H1 (cell line): ENCODE measurements around the gene COL25A1. TPM values are rescaled to one million over a fixed set of nuclear protein-coding genes. Genes with fewer than 3 reads are reported as not detected.

ENCODE experiments used
- BRCA1 ChIP-seq: IDR thresholded peaks from 2 replicates; pipeline ENCODE4 v1.6.1; 2012; ENCODE audit warnings: low read depth, low read length, improper control_type of control experiment
- KDM5A ChIP-seq: fragments of 200-600 bp; IDR thresholded peaks from 2 replicates; pipeline ENCODE4 v1.7.1; 2012; ENCODE audit warnings: mild to moderate bottlenecking, low read length, inconsistent platforms, mixed read lengths
- PHF8 ChIP-seq: fragments of 200-600 bp; sonication (generic); conservative IDR thresholded peaks from 2 replicates; pipeline ENCODE4 v1.7.1; 2012; ENCODE audit warnings: low read depth, mild to moderate bottlenecking, inconsistent platforms, low read length, moderate library complexity
- SAP30 ChIP-seq: fragments of 300-600 bp; sonication (generic); IDR thresholded peaks from 2 replicates; pipeline ENCODE4 v1.7.1; 2012; ENCODE audit warnings: low read length, moderate library complexity, mild to moderate bottlenecking, inconsistent platforms; ENCODE audit not compliant: insufficient read depth, insufficient replicate concordance
- TAF7 ChIP-seq: optimal IDR thresholded peaks from 2 replicates; pipeline ENCODE3; 2011; ENCODE audit warnings: low read depth, mild to moderate bottlenecking, inconsistent platforms, low read length, moderate library complexity, borderline replicate concordance
- polyA plus RNA-seq, 7 experiments: library from polyadenylated mRNA; depleted of rRNA in 3 of 7; stranded (reverse) in 5 of 7; unstranded in 2 of 7; fragments of >200 nt in 5 of 7; fragments of 200-250 nt in 2 of 7; gene quantifications; 1 replicate in 5 of 7; 2 replicates in 1 of 7; 4 replicates in 1 of 7; pipeline versions ENCODE4 v1.2.1 to v1.2.3, GENCODE V29; 2011 to 2013; ENCODE audit warnings: missing spikeins in 2 of 7, mixed read lengths in 2 of 7
- total RNA-seq: library from RNA; stranded (reverse); fragmentation: NEBNext Ultra II Directional; extraction: Animal tissue kit (Norgen Biotek cat#: 25700); gene quantifications from 2 replicates; pipeline ENCODE4 v1.2.1, GENCODE V29; 2021
- TF ChIP-seq, protein P1 (sequence below): IDR thresholded peaks from 2 replicates; pipeline ENCODE4 v1.6.1; 2011; ENCODE audit warnings: low read length, improper control_type of control experiment

Gene COL25A1
- total and polyA plus RNA-seq, 2 of the 8 experiments (the other 6 are each of a cell fraction or from before 2014, with no cell fraction given) = 1.1 to 8.3 TPM

DNA sequence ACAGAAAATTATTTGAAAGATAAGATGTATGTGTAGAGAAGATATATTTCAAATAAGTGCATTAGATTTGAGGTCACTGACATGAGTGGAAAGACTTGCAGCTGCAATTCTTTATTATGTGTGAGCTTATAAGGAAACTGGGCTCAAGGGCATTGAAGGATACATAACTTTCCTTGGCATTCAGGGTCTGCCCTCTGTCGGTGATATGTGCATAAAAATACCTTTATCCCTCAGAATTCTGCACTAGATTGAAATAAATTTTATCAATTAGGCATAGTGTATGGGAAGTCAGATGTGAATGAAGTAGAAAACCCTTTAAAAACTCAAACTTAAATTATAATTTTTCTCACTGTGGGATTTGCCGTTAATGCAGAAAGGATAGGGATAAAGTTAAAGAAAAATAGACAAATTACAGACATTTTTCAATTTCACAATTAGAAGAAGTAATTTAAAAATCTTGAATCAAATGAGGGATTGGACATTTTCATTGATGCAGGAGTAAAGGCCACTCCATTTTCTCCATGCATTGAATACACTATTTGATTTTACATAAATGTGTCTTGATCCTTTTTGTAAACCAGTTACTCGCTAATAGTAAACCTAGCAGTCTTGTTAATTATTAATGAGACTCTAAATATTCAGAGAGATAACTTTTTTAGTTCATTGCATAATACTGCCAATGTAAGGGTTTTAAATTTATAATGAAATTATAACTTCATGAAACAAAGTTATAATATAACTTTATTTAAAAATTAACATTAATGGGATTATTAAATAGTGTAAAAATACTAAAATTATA, 518.6 kb downstream of the COL25A1 start (continued):
- TF ChIP-seq, protein P1, sequence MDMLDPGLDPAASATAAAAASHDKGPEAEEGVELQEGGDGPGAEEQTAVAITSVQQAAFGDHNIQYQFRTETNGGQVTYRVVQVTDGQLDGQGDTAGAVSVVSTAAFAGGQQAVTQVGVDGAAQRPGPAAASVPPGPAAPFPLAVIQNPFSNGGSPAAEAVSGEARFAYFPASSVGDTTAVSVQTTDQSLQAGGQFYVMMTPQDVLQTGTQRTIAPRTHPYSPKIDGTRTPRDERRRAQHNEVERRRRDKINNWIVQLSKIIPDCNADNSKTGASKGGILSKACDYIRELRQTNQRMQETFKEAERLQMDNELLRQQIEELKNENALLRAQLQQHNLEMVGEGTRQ = no peak
- no peak for TF ChIP-seq BRCA1
- TF ChIP-seq TAF7 = no peak
- no peak for TF ChIP-seq PHF8
- TF ChIP-seq KDM5A = no peak
- no peak for TF ChIP-seq SAP30
- TF ChIP-seq, all 59 proteins: peak for 0
